ENCODE data around the gene ANTXR1.

Gene ANTXR1

DNA sequence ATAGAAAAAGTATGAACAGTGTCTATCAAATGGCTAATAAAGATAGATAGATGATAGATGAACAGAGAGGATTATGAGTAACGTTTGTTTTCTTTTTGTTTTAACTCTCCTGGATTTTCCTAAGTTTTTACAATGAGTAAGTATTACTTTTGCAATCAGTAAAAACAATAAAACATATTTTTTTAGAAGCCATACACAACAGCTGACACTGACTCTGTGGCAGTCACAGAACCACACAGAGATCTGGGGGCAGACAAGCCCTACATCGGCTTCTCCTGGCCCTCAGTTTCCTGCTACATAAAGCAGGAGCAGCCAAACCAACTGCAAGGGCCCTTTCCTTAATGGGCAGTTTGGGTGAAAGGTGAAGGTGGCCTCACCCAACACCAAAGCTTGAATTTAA is 63.6 kb downstream of the ANTXR1 start:
- no peak for DNase-seq

DNA sequence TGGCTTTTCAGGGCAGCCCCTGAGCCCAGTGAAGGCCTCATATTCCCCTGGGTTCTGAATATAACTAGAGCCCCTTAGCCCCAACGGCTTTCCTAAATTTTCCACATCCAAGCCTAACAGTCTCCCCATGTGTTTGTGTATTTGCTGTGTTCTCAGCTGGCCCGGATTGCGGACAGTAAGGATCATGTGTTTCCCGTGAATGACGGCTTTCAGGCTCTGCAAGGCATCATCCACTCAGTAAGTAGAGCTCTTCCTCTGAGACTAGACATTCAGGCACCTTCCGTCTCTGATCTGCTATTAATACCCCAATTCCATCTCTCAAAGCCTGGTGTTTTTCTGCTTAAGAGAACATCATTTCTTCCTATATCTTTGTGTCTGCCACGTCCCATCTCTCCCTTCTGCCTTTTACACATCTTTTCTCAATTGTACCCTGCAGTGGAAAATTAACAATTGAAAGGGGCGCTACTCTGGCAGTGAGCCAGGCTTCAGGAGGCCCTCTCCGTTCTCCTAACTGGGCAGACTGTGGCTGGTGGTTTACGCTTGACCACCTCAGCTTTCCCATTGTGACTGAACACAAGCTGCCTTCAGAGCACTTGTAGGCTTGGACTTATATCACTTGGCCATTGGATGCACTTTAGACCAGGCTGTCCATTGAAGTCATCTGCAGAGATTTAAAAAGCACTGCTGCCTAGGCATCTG is 64.4 kb downstream of the ANTXR1 start:
- no peak for DNase-seq

DNA sequence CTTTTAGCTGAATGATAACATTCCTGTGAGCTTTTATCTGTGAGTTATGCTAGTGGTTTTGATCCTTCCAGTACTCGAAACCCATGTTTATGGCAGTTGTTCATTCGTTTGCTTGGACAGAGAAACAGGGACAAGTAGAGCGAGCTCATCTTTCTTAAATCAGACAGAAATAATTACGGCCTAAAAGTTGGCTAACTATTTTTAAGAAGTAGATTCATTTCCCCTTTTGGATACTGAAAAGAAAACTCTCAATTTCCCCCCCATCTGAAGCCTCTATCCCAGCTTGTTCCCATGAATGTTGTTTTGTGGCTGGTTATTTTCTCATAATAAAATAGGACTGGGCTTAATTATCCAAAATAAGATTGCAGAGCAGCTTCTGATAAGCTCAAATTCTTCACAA is 67.1 kb downstream of the ANTXR1 start:
- DNase-seq: no peak

DNA sequence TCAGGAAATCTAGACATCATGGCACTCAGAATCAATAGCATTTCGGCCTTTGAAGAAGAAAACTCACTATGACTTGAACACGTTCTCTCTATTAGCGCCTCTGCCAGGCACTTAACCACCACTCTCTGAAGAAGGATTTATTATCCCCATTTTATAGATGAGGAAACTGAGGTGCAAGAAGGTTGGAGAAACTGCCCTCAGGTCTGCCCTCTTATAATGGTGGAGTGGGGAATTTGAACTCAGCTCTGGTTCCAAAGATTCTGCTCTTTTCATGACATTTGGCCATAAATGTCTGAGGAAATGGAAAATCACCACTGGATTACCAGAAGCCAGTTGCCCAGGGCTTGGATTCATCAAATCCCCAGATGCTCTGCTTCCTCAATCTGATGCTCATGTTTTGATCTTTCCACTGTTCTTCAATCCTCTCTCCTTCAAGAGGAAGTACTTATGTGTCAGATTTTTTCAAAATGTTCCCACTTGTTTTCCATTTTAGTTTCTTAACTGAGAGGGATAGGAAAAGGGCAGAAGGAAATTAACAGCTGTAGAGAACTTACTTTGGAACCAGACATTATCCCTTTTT is 68.1 kb downstream of the ANTXR1 start:
- DNase-seq: no peak

DNA sequence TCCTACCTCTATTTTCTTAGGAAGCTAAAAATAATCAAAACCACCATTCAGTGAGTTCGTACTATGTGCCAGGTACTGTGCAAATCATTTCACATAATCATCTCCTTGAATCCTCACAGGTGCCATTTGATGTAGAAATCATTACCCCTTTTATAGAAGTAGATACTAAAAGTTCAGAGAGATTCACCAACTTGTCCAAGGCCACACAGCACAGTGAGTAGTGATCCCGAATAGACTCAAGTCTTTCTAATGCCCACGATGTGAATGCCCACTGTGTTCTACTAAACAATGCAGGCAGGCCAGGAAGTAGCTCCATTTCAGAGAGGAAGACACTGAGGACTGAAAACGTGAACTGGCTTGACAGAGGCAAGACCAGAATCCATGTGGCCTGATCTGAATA is 68.8 kb downstream of the ANTXR1 start:
- no peak for DNase-seq

DNA sequence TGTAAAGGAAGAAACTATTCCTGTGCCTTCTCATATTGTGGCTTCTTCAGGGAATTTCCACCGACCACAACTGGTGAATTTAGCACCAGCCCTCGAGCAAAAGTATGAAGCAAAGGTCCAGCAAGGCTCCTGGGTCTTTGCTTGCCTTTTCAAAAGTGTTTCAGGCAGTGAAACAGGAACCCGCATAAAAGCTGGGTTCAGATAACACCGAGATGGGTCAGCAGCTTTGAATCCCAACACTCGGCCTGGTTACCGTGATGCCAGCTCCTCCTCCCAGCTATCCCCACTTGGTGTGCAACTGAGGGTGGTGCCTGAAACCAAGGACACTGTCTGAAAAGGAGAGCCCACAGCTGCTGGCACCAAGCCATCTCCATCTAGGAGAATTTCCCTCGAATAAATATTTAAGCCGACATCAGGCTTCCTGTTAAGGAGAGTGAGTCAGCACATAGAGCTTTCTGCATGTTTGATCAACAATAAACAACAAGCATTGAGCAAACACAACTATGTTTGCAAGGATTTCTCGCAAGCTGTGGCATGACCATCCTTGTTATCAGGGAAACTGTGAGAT is 69.5 kb downstream of the ANTXR1 start:
- DNase-seq: no peak

DNA sequence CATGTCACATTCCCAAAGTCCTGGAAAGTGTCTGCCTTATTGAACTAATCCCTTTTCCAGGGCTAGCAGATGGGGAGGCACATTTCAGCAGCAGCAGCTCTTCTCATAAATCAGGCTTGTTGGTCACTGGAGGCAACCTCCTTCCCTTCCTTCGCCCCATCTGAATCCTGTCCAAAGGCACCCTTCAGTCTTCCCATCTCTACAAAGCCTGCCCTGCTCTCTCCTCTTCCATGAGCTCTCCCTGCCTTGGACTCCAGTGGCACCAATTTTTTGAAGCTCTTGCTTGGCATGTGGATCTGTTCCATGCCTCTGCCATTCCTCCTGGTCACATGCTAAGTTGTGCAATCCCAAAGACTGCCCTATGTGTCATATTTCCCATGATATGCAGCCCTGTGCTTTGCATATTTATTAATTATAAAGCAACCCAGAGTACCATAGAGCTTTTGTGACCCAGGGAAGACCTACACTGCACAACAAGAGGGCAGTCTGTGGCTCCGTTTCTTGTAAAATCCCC is 70.3 kb downstream of the ANTXR1 start:
- no peak for DNase-seq

DNA sequence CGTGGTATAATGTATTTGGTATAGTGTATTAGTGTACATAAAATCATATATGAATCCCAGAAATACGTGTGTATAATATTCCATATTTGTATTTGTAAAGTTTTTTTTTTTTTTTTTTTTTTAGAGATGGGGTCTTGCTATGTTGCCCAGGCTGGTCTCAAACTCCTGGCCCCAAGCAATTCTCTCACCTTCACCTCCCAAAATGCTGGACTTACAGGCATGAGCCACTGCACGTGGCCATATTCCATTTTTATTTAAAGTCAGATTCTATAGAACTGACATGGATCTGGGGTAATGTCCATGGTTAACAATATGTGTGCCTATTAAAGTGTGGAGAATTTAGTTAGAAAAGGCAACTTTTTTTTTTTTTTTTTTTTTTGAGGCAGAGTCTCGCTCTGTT is 71.5 kb downstream of the ANTXR1 start:
- DNase-seq: no peak

DNA sequence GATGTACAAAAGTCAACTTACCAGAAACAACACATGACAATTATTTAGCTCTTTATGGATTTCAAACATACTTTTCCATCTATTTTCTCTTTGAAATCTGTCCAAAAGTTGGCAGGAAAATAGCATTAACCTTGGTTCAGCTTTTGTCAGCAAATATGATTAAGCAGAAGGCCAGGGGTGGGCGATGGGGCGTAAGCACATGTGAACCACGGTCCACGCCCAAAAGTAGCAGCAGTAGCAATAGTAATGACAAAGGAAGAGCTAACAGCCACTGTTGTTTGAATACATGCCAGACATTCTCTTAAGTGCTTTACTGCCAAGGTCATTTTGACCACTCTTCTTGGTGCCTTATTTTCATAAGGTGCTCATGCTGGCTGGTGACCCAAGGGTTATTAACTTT is 73.5 kb downstream of the ANTXR1 start:
- DNase-seq: no peak

DNA sequence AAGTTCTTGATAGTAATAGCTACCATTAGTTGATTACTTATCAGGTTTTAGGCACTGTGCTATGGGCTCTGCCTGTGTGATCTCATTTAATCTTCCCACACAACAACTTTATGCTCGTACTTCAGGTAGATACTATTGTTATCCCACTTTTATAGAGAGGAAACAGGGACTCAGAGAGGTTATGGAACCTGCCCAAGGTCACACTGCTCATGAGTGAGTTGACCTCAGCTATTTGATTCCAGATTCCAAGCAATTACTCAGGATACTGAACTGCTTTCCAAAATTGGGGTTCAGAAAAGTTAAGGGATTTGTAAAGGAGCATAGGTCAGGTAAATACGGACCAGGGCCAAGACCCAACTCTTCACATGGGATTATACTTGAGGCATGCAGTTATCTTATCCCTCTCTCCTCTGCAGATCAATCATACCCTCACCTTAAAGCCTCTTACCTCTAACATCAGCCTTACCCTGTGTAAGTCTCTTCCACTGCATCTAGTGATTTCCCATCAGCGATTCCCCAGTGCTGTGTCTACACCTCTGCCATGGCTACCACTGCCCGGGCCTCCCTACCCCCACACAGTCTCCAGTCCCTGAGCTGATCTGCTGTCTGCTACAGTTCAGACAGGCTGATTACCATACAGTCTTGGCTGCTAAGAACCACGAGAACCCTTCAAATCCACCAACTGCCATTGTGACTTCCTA is 74.4 kb downstream of the ANTXR1 start:
- DNase-seq: no peak

DNA sequence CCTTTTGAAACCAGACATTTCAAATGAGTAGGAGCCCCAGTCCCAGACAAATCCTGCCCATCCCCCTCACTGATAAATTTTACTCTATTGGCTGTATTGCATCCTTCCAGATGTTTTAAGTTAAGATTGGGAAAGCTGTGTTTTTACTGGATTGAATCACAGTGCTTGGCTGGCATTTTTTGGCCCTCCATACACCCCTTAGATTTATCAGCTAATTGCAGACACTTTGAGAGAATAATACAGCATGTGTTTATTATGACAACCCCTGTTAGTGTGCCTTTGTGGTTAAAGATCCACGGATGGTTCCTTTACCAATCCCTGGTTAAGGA is 74.9 kb downstream of the ANTXR1 start:
- no peak for DNase-seq

DNA sequence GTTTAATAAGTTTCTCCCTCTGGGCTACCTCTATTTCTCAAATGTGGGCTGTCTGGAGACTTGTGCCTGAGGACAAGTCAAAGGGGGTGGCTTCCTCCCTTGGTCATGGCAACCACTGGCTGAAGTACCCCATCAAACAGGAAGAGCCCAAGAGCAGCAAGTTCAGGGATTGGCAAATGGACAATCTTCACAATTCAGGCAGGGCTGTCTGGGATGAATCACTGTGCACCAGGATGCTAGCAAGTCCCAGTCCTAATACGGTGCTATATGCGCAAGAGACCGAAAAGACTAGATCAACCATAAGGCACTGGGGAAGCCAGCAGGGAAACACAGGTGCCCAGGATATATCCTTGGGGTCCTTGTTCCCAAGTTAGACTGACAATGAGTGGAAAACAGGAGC is 75.5 kb downstream of the ANTXR1 start:
- no peak for DNase-seq

DNA sequence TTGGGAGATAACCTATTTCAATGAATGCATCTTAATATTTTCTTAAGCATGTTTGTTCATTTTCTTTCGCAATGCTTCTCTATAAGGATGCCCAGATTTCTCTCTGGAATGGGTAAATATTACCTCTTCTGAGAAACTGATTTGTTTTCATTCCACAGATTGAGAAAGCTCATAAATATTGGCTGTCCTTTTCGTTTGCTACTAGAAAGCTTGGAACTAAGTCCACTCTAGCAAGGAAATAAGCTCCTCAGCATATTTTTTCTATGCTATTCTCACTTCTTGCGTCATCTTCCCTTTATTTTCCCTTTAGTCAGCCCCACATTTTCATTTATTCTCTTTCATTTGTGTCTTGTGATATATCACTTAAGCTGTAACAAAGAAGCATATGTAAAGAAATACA is 76.3 kb downstream of the ANTXR1 start:
- no peak for DNase-seq

DNA sequence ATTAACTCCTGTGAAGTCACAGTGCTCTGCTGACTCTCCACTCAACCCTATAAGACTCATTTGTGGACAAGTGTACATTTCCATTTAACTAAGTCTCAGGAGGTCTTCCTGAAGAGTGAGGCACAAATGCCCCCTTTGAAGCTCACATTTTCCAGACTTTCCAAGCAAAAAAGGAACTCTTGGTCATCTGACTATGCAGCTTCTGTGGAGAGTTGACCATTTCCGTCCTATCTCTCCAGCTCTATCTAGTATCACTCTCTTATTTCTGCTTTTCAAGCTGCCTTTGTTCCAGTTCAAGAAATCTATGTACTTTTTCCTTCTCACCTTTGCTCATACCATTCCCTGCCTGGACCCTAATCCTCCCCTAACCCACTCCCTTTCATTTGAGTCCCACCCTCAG is 77.0 kb downstream of the ANTXR1 start:
- no peak for DNase-seq

DNA sequence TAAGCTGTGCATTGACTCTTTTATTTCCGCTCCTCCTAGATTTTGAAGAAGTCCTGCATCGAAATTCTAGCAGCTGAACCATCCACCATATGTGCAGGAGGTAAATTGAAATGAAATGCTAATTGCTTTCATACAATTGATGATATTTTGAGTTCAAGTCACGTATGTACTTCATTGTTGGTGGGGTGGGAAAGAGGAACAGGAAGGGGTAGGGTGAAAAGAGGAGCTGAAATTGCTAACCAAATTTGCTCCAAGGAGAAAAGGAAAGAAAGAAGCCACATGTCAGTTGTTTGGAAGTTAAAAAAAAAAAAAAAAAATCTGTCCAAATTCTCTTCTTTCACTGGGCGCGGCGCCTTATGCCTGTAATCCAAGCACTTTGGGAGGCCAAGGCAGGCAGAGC is 77.8 kb downstream of the ANTXR1 start:
- DNase-seq: no peak

DNA sequence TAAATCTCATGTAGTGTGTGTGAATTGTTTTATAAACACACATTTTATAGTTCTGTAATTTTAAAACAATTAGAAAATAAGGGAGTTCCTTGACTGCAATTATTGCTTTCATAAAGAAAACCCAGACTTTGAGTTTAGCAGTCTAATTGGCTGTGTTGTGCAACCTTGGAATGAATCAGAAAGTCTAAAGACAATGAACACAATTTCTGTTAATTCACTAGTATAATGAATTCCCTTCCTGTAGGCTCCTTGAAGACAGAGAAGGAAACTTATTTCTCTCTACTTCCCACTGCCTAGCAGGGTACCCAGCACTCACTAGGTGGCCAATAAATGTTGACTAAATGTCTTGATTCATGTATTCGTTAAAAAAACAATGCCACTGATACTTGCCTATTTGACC is 79.9 kb downstream of the ANTXR1 start:
- no peak for DNase-seq

DNA sequence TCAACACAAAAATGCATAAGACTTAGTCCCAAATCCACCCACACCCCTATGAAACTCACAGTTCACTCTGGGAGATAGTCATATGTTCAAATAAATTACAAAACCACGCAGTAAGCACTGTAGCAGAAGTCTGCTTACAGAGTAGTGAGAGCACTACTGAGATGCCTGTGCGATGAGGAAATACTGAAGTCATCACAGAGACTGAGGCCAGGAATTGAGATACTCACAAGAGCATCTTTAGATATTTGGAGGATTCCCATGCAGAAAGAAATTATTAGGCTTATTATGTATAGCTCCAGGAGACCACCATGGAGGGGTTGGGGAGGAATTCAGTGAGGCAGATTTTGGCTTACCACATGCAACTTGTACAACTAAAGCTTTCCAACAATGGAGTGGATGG is 82.3 kb downstream of the ANTXR1 start:
- DNase-seq: no peak

DNA sequence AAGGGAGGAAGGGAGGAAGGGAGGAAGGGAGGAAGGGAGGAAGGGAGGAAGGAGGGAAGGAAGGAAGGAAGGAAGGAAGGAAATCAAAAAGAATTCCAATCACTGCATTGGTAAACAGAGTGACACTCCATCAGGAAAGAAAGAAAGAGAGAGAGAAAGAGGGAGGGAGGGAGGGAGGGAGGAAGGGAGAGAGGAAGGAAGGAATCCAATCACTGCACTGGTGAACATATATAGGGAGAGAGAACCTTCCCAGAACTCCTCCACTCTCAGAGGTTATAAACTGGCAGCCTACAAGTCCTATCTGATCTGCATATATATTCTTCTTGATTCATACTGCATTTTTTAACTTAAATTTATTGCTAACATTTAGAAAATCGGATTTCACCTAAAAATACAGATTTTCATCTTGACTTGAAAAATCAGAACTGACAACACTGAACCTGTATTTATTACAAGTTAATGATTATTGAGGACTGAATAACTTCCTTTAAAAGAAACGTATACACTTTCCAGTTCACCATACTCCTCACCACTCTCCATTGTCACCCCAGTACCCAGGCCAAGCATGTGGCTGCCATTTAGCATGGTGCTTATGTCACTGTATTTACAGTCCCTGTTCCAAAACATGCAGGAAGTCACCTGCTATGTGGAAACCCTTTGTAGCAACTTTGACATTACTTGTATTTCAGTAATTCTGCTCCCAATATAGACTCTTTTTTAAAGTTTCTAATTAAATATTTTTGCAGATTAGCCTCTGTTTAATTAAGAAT is 83.5 kb downstream of the ANTXR1 start:
- no peak for DNase-seq

DNA sequence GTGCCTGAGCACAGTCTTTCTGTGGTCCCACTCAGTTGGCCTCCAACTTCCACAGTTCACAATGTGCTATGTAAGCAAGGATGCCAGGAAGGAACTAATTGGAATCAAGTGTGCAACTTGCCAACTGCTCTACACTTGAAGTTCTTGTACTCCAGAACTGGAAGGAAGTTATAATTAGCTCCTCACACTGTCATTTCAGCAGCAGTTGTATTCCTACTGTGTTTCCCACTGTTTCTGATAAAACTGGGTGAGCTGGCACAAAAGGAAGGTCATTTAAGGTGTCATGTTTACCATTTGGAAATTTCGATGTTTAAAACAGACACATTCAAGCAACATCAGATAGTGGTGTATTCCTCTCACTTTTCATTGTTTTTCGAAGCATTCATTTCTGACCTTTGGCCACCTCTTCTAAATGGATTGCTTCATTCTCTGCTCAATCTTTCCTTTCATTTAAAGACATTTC is 84.2 kb downstream of the ANTXR1 start:
- no peak for DNase-seq

DNA sequence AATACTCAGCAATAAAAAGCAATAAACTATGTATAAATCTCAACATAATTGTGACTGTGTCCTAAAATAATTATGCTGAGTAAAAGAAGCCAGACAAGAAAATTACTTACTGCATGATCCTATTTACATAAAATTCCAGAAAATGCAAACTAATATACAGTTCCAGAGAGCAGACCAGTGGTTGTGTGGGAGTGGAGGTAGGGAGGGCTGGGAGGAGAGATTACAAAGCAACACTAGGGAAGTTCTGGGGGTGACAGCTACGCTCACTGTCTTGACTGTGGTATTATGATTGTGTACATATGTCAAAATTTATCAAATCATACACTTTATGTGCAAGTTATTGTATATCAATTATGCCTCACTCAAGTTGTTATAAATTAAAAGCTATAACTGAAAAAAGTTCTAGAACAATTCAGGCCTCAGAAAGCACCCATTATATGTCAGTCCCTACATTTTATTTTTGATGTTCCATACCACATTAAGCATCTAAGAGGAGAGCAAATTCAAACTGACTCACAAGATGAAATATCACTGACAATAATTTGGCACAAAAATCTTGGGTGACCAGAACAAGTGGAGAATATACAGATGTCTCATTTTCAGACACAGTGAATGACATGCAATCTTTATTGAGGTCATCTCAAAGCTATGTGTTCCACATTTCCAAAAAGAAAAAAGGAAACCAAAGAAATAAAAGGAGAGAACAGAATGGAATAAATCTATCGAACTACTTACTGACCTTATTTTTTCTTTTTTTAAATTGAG is 85.1 kb downstream of the ANTXR1 start:
- no peak for DNase-seq

DNA sequence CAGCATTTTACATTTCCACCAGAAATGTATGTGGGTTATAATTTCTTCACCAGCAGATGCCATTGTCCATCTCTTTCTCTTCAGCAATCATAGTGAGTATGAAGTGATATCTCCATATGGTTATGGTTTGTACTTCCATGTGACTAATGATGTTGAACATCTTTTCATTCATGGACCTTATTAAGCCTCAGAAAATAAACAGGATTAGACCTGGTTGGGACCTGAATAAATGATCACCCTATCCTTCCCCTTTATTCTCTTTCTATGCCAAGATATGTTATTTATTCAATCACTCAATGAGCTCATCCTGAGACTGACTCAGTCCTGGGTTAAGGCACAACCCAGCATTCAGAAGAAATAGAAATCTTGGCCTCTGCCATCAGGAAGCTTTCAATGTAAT is 86.6 kb downstream of the ANTXR1 start:
- no peak for DNase-seq

DNA sequence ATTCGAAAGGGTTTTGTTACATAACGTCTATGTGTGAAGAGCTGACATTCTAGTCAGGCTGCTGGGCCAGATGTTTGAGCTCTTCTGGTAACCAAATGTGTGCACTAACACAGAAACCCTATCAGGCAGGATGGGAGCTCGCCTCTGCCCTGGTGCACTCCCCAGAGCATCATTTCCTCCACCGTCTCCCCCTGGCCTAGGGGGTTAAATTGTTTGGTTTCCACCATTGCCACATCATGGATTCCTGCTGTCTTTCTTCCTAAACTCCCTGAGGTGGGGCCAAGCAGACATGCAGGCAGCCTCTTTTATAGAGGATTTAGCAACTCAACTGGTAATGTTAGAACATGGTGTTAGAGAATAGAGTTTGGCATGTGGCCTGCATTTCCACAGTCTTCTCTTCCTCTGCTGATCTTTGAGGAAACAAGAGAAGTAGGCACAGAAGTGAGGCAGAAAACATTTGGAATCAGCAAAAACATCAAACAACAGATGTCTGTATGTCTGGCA is 87.3 kb downstream of the ANTXR1 start:
- DNase-seq: no peak

Data from stimulated activated naive CD4-positive, alpha-beta T cell treated with Interleukin-2 at 50 U/mL for 16 hours (primary cell).